Measurements from ENCODE around the gene HOXB3.

The HOXB3 gene

GRCh38 chr17:48611681-48612455 is 21.8 kb upstream of the HOXB3 start:
- no peak for DNase-seq

GRCh38 chr17:48611213-48611612 is 21.2 kb upstream of the HOXB3 start:
- no peak for DNase-seq

GRCh38 chr17:48610282-48611211 is 20.5 kb upstream of the HOXB3 start, which contains the start of gene HOXB7:
TSS of gene HOXB7 (minus strand) at chr17:48611017. CDS start at chr17:48610918, 99 bp downstream.
- DNase-seq: peak; percentile 68

- no peak for DNase-seq
These were observed 19.8 kb upstream of the HOXB3 start for GRCh38 chr17:48609759-48610281.

DNA sequence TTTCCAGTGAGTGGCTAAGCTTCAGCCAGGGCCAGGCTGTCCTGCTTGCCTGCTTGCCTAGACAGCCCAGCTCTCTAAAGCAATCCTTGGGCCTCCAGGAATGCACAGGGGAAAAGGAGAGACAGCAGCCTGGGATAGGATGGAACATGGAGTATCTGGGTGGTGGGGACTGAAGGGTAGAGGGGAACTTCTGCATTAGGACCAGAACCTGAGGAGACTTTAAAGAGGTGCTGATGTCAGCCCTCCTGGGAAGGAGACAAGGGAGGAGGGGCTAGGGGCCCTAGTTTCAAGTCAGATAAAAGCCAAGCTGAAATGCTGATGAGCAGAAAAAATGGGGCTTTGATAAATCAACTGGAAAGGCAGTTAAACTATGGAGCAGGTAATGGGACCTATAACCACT is 19.0 kb upstream of the HOXB3 start:
- no peak for DNase-seq

DNA sequence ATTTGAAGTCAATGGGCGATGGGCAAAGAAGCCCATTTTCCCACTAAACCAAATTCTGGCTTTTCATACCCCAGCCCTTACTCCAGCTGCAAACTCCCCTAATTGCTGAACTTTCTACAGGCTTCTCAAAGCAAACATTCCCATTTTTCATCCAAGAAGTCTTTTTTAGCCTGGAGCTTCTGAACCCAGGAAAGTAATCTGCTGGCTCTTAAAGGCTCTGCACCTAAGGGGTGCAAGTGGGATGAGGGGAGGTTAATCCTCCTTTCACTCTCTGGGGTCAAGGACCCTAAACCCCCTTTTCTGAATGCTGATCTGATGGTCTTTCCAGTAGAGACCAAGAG is 18.4 kb upstream of the HOXB3 start:
- no peak for DNase-seq

GRCh38 chr17:48606892-48607614 is 17.0 kb upstream of the HOXB3 start:
- DNase-seq: no peak

DNA sequence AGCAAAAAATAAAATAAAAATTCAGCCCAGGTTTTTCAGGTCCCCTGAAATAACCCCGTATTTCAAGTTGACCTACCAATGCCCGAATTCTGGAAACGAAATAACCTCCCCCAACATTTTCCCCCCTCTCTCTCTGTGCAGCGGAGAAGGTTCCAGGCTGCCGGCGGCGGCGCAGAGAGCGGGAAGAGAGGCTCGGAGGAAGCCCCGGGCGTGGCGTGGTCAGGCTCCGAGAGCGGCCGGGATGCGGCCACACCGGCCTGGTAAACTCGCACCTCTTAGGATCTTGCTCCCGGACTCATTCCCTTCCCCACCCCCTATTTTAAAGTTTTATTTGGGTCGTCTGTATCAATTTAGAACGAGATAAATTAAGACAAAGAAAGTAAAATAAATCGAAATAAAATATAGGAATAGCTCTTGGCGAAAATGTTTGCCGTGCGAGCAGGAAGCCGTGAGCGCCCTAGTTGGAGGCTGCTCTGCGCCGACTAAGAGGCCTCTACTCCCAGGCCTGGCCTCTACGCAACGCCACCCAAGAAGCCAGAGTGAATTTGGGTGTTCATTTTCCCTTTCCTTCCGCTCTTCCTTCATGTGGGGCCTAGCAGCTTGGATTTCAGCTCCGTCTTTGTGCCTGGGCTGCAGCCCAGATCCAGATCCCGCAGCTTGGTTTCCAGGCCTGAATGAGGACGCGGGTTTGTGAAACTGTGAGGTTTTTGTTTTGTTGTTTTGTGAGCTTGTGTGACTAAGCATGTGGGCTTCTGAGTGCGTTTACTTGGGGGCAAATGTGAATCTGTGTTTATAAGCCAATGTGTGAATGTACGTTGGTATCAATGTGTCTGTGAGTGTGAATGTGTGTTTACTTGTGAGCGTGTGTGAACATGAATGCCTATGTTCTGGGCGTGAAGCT is 16.2 kb upstream of the HOXB3 start:
- DNase-seq: no peak

DNA sequence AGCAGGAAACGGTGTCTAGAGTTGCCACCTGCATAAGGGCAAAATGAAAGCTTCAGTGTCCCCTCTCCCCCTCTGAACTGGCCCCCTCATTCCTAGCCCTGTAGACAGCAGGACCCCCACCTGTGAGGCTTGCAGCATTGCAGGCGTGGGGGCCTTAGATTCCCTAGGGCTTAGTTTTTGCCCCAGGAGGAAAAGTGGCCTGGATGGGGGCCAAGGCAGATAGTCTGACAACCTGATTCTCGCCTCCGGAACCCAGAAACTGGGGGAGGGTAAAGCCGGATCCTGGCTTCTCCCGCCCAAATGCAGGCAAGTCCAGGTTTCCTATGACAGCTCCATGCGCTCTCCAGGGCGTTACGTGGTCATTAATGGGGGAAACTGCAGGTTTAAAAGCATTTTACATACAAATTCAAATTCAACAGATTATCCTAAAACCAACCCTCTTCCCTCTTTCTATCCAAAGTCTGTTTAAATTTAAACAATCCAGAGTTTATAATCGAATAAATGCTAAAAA is 15.4 kb upstream of the HOXB3 start:
- DNase-seq: no peak

GRCh38 chr17:48604770-48605329 is 14.8 kb upstream of the HOXB3 start, which contains the start of gene HOXB6:
TSS of gene HOXB6 (minus strand) at chr17:48604986. CDS start at chr17:48598150, 6,836 bp downstream.
- no peak for DNase-seq

DNA sequence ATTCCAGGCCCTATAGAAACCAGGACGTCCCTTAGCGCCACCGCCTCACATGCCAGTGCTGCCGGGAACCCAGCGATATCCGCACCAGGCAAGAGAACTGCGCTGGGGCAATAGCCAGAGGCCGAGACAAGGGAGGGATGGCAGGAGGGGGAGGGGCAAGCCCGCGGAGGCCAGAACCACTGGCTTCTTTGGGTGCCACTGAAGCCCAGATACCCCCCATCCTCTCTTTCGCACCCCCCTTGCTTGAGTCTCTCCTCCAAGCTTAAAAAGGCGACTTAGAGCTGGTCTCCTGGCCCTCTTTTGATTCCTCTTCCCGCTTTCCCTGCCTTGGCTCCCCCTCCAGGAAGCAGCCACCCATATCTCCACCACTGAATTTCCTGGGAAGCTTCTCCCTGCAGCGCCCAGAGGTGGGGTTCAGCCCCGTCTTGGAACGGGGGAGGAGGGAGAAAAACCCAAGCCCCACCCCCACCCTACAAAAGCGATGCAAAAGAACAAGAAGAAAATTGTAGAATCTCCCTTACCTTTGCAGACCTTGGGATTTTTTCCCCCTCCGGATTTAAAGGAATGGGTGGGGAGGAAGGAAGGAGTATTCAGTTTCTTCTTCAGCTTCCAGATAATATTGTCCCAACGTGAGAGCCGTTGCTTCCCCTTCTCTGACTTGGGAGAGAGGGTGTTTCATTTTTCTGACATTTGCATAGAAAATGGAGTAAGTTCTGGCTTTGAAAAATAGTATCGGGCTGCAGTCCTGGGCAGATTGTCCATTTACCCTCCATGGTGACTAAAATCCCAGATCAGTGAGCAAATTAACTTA is 14.1 kb upstream of the HOXB3 start:
- DNase-seq: no peak

DNA sequence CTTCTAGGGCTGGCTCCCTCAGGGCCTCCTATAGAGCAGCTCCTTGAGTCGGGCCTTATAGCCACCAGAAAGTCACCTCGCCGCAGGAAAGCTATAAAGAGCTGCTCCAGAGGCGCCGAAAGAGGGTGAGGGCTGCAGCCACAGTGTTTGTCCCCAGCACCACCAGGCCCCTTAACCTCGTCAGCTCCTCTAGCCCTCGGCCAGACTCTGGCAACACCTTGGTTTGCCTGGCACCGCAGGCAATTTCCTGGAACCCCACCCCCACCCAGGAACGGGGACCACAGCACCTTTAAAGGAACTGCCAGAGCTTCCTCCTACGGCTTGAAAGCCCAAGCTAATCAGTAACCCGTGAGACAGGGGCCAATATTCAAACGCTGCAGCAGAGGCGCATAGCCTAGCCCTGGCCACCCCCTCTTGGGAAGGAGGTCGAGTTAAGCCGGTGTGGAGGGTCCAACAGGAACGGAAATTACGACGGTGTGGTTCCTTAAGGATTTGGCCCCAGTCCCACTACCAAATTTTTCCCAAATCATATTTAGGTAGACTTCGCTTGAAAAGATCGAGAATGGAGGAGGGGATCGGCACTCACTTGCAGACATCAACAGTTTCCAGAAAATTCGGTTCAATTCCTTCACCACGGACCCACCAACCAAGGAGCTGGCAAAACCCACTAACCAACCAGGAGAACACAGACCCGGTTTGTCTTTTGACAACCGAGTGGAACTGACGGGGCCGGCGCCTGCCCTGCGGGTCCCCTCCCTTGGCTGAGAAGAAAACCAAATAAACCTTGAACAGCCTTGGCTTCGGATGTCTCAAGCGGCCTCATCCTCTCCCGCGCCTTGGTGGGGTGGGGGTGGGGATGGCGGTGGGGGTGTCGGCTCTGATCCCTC is 11.7 kb upstream of the HOXB3 start:
- DNase-seq: no peak

DNA sequence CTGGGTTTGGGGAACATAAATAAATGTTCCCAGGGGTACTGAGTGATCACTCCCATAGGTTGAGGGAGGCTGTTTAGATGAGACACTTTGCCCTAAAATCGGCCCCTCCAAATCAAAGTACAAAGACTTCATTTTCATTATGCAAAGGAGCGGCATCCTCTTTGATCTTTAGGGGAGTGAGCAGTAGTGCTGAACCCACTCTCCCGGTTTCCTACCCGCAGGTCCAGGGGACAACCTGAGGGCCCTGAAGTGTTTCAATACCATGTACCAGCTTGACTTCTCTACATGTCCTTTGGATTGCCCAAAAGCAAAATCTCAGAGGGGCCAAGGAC is 11.1 kb upstream of the HOXB3 start:
- no peak for DNase-seq

GRCh38 chr17:48600244-48601098 is 10.4 kb upstream of the HOXB3 start:
- DNase-seq: no peak

- DNase-seq: no peak
These were observed 9.3 kb upstream of the HOXB3 start for GRCh38 chr17:48599354-48599753.

DNA sequence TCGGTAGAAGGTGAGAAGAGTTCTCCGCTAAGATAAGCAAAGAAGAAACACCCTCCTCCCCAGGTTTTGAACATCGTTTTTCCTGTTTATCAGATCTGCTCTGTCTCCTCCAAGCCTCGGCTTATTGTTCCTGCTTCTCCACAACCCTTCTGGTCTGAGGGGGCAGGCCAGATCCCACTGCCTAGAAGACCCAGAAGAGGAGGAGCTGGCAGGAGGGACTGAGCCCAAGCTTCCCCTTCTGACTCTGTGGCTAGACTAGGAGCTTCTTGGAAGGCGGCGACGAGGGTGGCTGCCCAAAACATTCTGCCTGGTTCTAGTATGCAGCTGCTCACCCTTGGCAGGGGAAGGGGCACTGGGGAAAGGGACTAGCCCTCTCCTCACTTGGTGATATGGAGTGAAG is 8.7 kb upstream of the HOXB3 start:
- DNase-seq: no peak

- peak; percentile 38 for DNase-seq
These were observed 8.0 kb upstream of the HOXB3 start for GRCh38 chr17:48597778-48598631.

- no peak for DNase-seq
These were observed 7.4 kb upstream of the HOXB3 start for GRCh38 chr17:48597528-48597777.
